Subcutaneous abdominal adipose tissue (tissue), 5 donors: ENCODE results near the gene THAP4.

Source experiments
- H3K27ac ChIP-seq: one replicate; pipeline ENCODE4 v1.7.0; 2013; ENCODE audit warnings: low read depth, mild to moderate bottlenecking, inconsistent platforms, low read length, moderate library complexity
- H3K27me3 ChIP-seq, 5 donors: one replicate each; pipeline ENCODE4 v1.7.0; 2013; ENCODE audit warnings: low read length in 5 of 5, inconsistent platforms in 1 of 5; ENCODE audit not compliant: control insufficient read depth in 5 of 5, insufficient read depth in 4 of 5
- H3K36me3 ChIP-seq, 5 donors: one replicate each; pipeline ENCODE4 v1.7.0; 2013; ENCODE audit warnings: low read length in 5 of 5; ENCODE audit not compliant: control insufficient read depth in 5 of 5, insufficient read depth in 5 of 5
- H3K4me1 ChIP-seq, 5 donors: one replicate each; pipeline ENCODE4 v1.7.0; 2013; ENCODE audit warnings: low read length in 5 of 5, mild to moderate bottlenecking in 3 of 5, moderate library complexity in 1 of 5; ENCODE audit not compliant: control insufficient read depth in 5 of 5, insufficient read depth in 5 of 5
- H3K4me3 ChIP-seq, 5 donors: one replicate each; pipeline ENCODE4 v1.7.0; 2013; ENCODE audit warnings: low read length in 5 of 5, low read depth in 1 of 5
- H3K9ac ChIP-seq, 5 donors: one replicate each; pipeline ENCODE4 v1.7.0; 2013; ENCODE audit warnings: low read length in 5 of 5, mild to moderate bottlenecking in 4 of 5, moderate library complexity in 3 of 5
- H3K9me3 ChIP-seq, 5 donors: one replicate each; pipeline ENCODE4 v1.7.0; 2013; ENCODE audit warnings: low read length in 5 of 5; ENCODE audit not compliant: control insufficient read depth in 5 of 5
- donor health status: healthy.
- donor health status: healthy.
- donor health status: healthy.
- donor health status: healthy.
- donor health status: healthy.

Gene THAP4

DNA sequence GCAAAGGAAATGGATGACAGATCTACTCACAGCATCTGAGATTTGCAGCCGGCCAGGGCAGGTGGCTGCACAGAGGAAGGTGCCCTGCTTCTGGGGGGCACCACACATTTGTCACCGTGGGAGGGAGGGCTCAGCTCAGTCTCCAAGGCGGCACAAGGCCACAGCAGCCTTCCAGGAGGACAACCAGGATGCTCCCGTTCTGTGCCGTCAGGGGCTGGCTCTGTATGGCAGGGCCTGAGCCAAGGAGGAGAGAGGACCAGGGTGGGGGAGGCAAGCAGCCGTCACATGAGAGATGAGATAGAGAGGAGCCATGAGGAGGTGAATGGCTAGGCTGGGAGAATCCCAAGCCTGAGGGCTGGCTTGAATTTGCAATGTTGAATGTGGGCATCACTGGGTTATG, 83.0 kb downstream of the THAP4 start:
- H3K27ac ChIP-seq = peak overlapping the region; percentile 55
- no peaks in the 10 kb centered on the region for H3K27me3 ChIP-seq
- H3K4me3 ChIP-seq = no peak overlapping the region

DNA sequence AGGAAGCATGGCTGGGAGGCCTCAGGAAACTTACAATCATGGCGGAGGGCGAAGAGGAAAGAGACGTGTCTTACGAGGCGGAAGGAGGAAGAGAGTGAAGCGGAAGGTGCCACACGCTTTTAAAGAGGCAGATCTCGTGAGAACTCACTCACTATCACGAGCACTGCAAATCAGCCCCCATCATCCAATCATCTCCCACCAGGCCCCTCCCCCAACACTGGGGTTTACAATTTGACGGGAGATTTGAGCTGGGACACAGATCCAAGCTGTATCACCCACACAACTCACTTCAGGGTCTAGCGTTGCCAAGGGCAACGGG, 83.5 kb downstream of the THAP4 start:
- no peaks in the 10 kb centered on the region for H3K27me3 ChIP-seq
- H3K27ac ChIP-seq = peak overlapping the region; percentile 55

More for the DNA sequence above, 83.0 kb downstream of the THAP4 start:
- peaks cover 8 to 68% (median 61%) of the 10 kb centered on the region in 5 donors for H3K4me1 ChIP-seq
- no peaks in the 10 kb centered on the region for H3K36me3 ChIP-seq
- H3K9me3 ChIP-seq = peaks cover 0 to 6% (median 5%) of the 10 kb centered on the region in 5 donors
- H3K9ac ChIP-seq = no peak overlapping the region

DNA sequence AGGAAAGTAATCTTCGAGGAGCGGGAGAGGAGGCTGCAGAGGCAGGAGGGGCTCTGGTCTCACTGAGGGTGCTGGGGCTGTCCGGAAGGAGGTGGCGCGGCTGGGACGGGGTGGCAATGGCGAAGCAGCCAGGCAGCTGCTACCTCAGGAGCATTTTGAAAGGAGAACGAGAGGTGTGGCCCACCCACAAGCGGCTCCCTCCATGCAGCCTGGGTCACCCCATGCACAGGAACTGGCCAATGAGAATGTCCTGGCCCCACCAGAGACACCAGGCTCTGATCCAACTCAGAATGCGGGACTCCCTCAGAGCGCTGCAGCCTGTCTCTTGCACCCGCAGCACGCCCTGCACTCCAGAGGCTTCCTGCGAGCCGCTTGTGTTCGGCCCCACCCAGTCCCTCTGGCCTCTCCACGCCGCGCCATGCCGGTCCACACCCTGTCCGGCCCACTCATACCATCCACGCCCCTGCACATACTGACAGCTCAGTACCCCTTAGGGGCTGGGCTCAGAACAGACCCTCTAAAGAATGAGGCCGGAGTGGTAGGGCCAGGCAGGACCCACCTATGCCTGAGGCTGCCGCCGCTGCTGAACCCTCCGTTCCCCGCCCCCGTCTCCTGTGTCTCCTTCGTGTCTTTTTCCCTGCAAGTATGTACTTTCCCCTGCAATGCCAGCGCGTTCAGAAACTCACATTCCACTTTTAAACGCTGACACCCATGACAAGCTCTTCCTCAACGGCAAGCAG, 84.8 kb downstream of the THAP4 start:
- H3K27me3 ChIP-seq = no peaks in the 10 kb centered on the region
- peaks cover 10 to 65% (median 57%) of the 10 kb centered on the region in 5 donors for H3K4me1 ChIP-seq
- peak overlapping the region; percentile 22 to 59 (median 50) for H3K4me3 ChIP-seq
- H3K27ac ChIP-seq = peak overlapping the region; percentile 67
- H3K36me3 ChIP-seq = no peaks in the 10 kb centered on the region
- H3K9me3 ChIP-seq = peaks cover 0 to 6% (median 5%) of the 10 kb centered on the region in 5 donors
- peak overlapping the region in 1 of 5 donors; percentile 47 for H3K9ac ChIP-seq

More for the DNA sequence above, 83.5 kb downstream of the THAP4 start:
- Histone ChIP-seq H3K4me1 (peaks cover 8 to 68% (median 61%) of the 10 kb centered on the region in 5 donors), H3K4me3 (no peak overlapping the region), H3K9ac (no peak overlapping the region), H3K36me3 (no peaks in the 10 kb centered on the region), H3K9me3 (peaks cover 0 to 6% (median 5%) of the 10 kb centered on the region in 5 donors)

DNA sequence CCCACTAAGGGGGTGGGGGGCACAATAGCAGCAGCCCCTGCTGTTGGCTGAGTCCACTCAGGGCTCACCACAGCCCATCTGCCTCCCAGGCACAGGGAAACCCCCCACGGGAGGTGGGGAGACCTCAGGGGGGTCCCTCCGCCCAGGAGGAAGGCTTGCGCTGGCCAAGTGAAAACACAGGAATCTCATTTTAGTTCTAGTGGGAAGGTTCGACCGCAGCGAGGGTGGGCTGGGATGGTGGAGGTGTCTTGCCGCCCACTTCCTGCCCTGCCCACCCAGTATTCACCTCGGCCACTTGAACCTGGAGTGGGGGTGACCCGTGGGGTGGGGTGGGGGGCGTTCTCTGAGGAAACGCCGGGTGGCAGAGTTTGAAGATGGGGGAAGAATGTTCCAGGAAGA, 85.4 kb downstream of the THAP4 start:
- no peaks in the 10 kb centered on the region for H3K36me3 ChIP-seq
- peaks cover 0 to 5% (median 2%) of the 10 kb centered on the region in 5 donors for H3K9me3 ChIP-seq
- peak overlapping the region; percentile 67 for H3K27ac ChIP-seq
- H3K4me1 ChIP-seq = peaks cover 14 to 70% (median 62%) of the 10 kb centered on the region in 5 donors
- no peak overlapping the region for H3K9ac ChIP-seq
- no peaks in the 10 kb centered on the region for H3K27me3 ChIP-seq
- peak overlapping the region in 2 of 5 donors; percentile 43 to 59 for H3K4me3 ChIP-seq

DNA sequence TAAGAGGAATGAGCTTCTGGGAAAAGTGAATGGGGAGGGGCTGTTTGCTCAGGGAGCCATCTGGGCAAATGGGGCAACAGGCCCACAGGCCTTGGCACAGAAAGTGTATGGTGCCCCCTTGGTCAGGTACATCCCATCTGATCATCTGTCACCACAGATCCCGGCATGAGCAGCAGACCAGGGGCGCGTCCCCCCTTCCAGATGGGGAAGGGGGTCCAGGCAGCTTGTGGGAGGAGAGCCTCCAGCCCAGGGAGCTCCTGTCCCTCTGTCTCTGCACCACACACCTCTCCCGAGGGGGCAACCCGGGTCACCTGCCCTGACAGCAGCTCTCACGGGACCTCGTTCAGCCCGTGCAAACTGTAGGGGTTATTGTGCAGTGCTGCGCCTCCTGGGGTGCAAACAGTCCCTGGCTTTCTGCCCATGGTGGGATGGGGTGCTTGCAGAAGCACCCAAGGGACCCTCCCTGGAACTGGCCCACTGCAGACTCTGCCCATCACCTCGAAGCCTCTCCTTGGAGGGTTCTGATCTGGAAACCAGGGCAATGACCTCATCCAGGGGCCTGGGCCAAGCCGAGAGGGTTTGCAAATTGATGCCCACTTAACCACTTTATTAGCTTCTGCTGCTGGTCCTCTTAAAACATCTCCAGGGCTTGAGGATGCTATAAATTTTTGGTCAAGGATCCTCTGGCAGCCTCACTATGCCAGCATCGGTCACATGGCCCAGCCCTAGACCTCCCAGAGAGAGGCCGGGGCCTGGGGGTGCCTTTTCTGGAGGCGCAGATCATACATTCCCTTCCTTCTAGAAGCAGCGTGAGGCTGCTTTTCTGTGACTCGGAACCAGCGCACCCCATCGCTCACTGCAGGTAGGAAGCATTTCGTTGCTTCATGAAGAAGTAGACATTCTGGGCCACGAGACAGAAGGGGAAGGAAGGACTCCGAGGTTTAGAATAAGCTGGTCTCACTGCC, 86.1 kb downstream of the THAP4 start:
- Histone ChIP-seq H3K27ac (peak overlapping the region; percentile 67), H3K9me3 (peaks cover 0 to 2% (median 0%) of the 10 kb centered on the region in 5 donors), H3K9ac (no peak overlapping the region), H3K36me3 (no peaks in the 10 kb centered on the region), H3K27me3 (no peaks in the 10 kb centered on the region), H3K4me3 (no peak overlapping the region), H3K4me1 (peaks cover 14 to 71% (median 61%) of the 10 kb centered on the region in 5 donors)

DNA sequence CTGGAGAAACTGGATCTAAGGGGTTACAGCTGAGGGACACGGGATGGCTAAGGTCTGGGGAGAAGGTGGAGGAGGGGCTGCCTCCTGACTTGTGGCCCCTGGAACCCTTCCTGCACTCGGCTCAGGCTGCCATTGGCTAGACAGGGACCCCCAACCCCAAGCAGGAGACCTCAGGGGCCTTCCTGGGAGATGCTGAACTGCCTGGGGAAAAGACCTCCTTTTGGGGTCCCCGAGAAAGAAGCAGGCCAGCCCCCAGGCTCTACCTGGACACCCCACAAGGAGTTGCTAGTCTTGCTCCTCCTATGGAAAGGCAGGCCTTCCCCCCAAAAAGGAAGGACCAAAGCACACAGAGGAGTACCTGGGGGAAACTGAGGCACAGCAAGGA, 88.5 kb downstream of the THAP4 start:
- H3K9ac ChIP-seq = no peak overlapping the region
- no peaks in the 10 kb centered on the region for H3K9me3 ChIP-seq
- H3K4me1 ChIP-seq = peaks cover 9 to 52% (median 38%) of the 10 kb centered on the region in 5 donors
- peaks cover 0 to 4% (median 0%) of the 10 kb centered on the region in 5 donors for H3K27me3 ChIP-seq
- H3K36me3 ChIP-seq = no peaks in the 10 kb centered on the region
- no peak overlapping the region for H3K27ac ChIP-seq
- H3K4me3 ChIP-seq = no peak overlapping the region

DNA sequence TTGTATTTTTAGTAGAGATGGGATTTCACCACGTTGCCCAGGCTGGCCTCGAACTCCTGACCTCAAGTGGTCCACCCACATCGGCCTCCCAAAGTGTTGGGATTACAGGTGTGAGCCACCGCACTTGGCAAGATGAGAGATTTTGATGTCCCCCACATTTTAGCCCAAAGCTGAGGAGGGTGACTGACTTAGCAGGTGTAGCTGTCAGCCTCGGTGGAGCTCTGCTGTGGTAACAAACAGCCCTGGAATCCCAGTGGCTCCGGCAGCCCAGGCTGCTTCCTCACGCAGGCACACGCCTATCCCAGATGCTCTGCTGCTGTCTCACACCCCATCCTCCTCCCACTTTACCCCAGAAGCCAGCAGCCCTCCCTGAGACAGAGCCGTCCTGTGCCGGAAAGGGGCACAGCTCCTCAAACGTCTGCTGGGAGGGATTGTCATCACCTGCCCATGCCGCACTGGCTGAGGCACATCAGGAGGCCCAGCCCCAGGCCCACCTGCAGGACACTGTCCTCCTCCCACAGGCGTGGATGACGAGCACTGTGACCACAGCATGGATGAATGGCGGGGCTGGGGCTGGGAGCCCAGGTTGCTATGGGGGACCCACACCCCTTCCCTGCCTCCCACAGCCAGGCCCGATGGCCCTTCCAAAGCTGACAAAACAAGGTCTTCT, 89.0 kb downstream of the THAP4 start:
- no peaks in the 10 kb centered on the region for H3K36me3 ChIP-seq
- H3K4me1 ChIP-seq = peaks cover 9 to 49% (median 35%) of the 10 kb centered on the region in 5 donors

DNA sequence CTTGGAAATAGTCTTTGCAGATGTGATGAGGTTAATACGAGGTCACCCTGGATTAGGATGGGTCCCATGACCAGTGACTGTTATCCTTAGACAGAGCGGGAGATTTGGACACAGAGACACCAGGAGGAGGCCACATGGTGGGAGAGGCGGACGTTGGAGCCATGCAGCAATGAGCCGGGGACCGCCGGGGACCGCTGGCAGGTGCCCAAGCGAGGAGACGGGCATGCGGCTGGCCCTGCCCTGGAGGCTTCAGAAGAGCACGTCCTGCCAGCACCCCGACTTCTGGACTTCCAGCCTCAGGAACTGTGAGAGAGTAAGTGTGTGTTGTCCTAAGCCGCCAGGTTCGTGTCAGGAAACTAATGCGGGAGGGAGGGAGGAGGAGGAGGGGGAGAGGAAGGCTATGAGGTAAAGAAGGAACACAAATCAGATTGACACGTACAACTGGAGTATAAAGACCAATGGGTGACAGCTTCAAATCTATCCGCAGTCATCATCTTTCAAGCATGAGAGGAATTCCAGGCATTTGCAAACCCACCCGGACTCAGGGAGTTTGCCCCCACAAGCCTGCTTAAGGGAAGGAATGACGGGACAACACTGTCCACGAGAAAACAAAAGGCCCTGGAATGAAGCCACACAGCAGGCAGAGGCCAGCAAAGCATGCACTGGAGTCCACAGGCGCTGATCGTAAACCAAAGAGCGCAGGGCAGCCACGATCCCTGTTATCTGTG, 90.0 kb downstream of the THAP4 start:
- no peak overlapping the region for H3K27ac ChIP-seq
- no peaks in the 10 kb centered on the region for H3K36me3 ChIP-seq
- H3K9me3 ChIP-seq = no peaks in the 10 kb centered on the region
- peak overlapping the region in 1 of 5 donors; percentile 1 for H3K4me3 ChIP-seq
- peaks cover 0 to 4% (median 0%) of the 10 kb centered on the region in 5 donors for H3K27me3 ChIP-seq
- peak overlapping the region in 2 of 5 donors; percentile 0 to 23 for H3K9ac ChIP-seq
- H3K4me1 ChIP-seq = peaks cover 7 to 45% (median 25%) of the 10 kb centered on the region in 5 donors

More for the DNA sequence above, 89.0 kb downstream of the THAP4 start:
- H3K27me3 ChIP-seq = peaks cover 0 to 4% (median 0%) of the 10 kb centered on the region in 5 donors
- H3K27ac ChIP-seq = no peak overlapping the region
- no peaks in the 10 kb centered on the region for H3K9me3 ChIP-seq
- H3K4me3 ChIP-seq = no peak overlapping the region
- H3K9ac ChIP-seq = no peak overlapping the region
